Calu3 (cell line): ENCODE measurements around the gene UROC1. TPM values are rescaled to one million over a fixed set of nuclear protein-coding genes. Genes with fewer than 3 reads are reported as not detected.

Experiments
- BruUV-seq: library from RNA; stranded (reverse); fragments of 400-500 nt; replicated peaks from 2 replicates; lab custom pipeline; 2021; lab: Mats Ljungman, UMichigan
- CTCF ChIA-PET: fragments of 300-600 bp; sonication (Branson Sonifier 250); formaldehyde crosslinking; loops from one replicate; lab custom pipeline; 2022; ENCODE audit warnings: antibody characterized with exemption; lab: Charles Lee
- DNase-seq: peaks from one replicate; pipeline ENCODE4 v3.0.0; 2022
- H3K27ac Mint-ChIP-seq: one replicate; pipeline ENCODE4 v1.8.0; 2022; ENCODE audit warnings: mixed read lengths; ENCODE audit not compliant: unreplicated experiment
- H3K27me3 Mint-ChIP-seq: one replicate; pipeline ENCODE4 v1.8.0; 2022; ENCODE audit warnings: mixed read lengths; ENCODE audit not compliant: unreplicated experiment
- H3K36me3 Mint-ChIP-seq: one replicate; pipeline ENCODE4 v1.8.0; 2022; ENCODE audit warnings: mild to moderate bottlenecking, moderate library complexity, mixed read lengths; ENCODE audit not compliant: insufficient read depth, unreplicated experiment
- H3K4me1 Mint-ChIP-seq: one replicate; pipeline ENCODE4 v1.8.0; 2022; ENCODE audit warnings: mild to moderate bottlenecking, low read depth, mixed read lengths; ENCODE audit not compliant: unreplicated experiment
- H3K4me3 Mint-ChIP-seq: one replicate; pipeline ENCODE4 v1.8.0; 2022; ENCODE audit warnings: mild to moderate bottlenecking, low read depth, moderate library complexity, mixed read lengths; ENCODE audit not compliant: unreplicated experiment
- H3K9me3 Mint-ChIP-seq: one replicate; pipeline ENCODE4 v1.8.0; 2022; ENCODE audit warnings: low read depth, mixed read lengths; ENCODE audit not compliant: unreplicated experiment
- CTCF ChIP-seq: fragments of 200-600 bp; IDR thresholded peaks from one replicate; pipeline ENCODE4 v1.8.0; 2022; ENCODE audit warnings: antibody characterized with exemption; ENCODE audit not compliant: unreplicated experiment
- intact Hi-C: fragments of 100-400 bp; cut with micrococcal nuclease; formaldehyde crosslinking; loops from one replicate; pipeline ENCODE4 v1.10.0; 2022; ENCODE audit not compliant: unreplicated experiment
- total RNA-seq: library from RNA; stranded (reverse); gene quantifications from 2 replicates; pipeline ENCODE4 v1.2.3, GENCODE V29; 2022

Gene UROC1
- total RNA-seq, 1 experiment from 2014 or later: not detected

GRCh38 chr3:126546549-126547239 lies 29.1 kb upstream of the UROC1 start:
- no peak for DNase-seq
- Mint-ChIP-seq H3K27ac (no peak overlapping the region), H3K4me3 (no peak overlapping the region), H3K27me3 (peaks cover 68% of the 10 kb centered on the region), H3K4me1 (no peaks in the 10 kb centered on the region), H3K9me3 (no peaks in the 10 kb centered on the region), H3K36me3 (no peaks in the 10 kb centered on the region)
- CTCF ChIA-PET: interaction anchor here (1.0 kb wide), 1 partner anchor 15 kb away, joined by 3 read pairs; no protein-coding TSS in a partner anchor
- BruUV-seq: no TSS peak
- intact Hi-C loops: no loop called here
- TF ChIP-seq CTCF: no peak

- intact Hi-C loops: no loop called here
- no peak overlapping the region for H3K4me3 Mint-ChIP-seq
Observed at GRCh38 chr3:126546013-126546412, 28.4 kb upstream of the UROC1 start.

GRCh38 chr3:126545544-126545943 lies 28.0 kb upstream of the UROC1 start:
- Mint-ChIP-seq H3K27me3 (peaks cover 62% of the 10 kb centered on the region), H3K4me3 (no peak overlapping the region), H3K36me3 (peaks cover 4% of the 10 kb centered on the region), H3K27ac (no peak overlapping the region), H3K4me1 (peaks cover 8% of the 10 kb centered on the region), H3K9me3 (no peaks in the 10 kb centered on the region)
- CTCF ChIA-PET: no interaction called here
- intact Hi-C loops: no loop called here
- no peak for TF ChIP-seq CTCF
- no TSS peak for BruUV-seq
- DNase-seq: no peak

More at GRCh38 chr3:126546013-126546412, 28.4 kb upstream of the UROC1 start:
- no TSS peak for BruUV-seq
- Mint-ChIP-seq H3K4me1 (peaks cover 4% of the 10 kb centered on the region), H3K36me3 (peaks cover 1% of the 10 kb centered on the region), H3K27me3 (peaks cover 62% of the 10 kb centered on the region), H3K27ac (no peak overlapping the region), H3K9me3 (no peaks in the 10 kb centered on the region)
- TF ChIP-seq CTCF: no peak
- DNase-seq: no peak
- CTCF ChIA-PET: no interaction called here

- Mint-ChIP-seq H3K27me3 (peaks cover 62% of the 10 kb centered on the region), H3K4me3 (no peak overlapping the region), H3K36me3 (peaks cover 4% of the 10 kb centered on the region), H3K4me1 (peaks cover 16% of the 10 kb centered on the region), H3K9me3 (peaks cover 4% of the 10 kb centered on the region), H3K27ac (no peak overlapping the region)
- intact Hi-C loops: no loop called here
- TF ChIP-seq CTCF: no peak
- DNase-seq: no peak
- no TSS peak for BruUV-seq
- CTCF ChIA-PET: no interaction called here
Observed at GRCh38 chr3:126544596-126545281, 27.2 kb upstream of the UROC1 start.
